K562 (cell line): ENCODE data around the gene PLCL1. TPM values are rescaled to one million over a fixed set of nuclear protein-coding genes. Genes with fewer than 3 reads are reported as not detected.

ENCODE experiments used
- ARID2 ChIP-seq: fragments of 450-650 bp; IDR thresholded peaks from 2 replicates; pipeline ENCODE4 v1.6.1; 2017; ENCODE audit warnings: antibody characterized with exemption, mild to moderate bottlenecking
- CTBP1 ChIP-seq: fragments of 450-650 bp; IDR thresholded peaks from 2 replicates; pipeline ENCODE4 v1.6.1; 2016; ENCODE audit warnings: borderline replicate concordance
- FOSL1 ChIP-seq: fragments of 200-800 bp; sonication (Bioruptor generic); conservative IDR thresholded peaks from 2 replicates; pipeline ENCODE4 v1.6.1; 2016; ENCODE audit warnings: missing genetic modification characterization, missing compliant biosample characterization
- FOXK2 ChIP-seq, 2 experiments: fragments of 450-650 bp; IDR thresholded peaks in 1 of 2; conservative IDR thresholded peaks in 1 of 2; 2 replicates each; pipeline ENCODE4 v1.6.1; 2016; ENCODE audit warnings: low read depth in 2 of 2, mild to moderate bottlenecking in 1 of 2
- FOXM1 ChIP-seq, 2 experiments: fragments of 450-650 bp in 1 of 2; sonication (generic) in 1 of 2; formaldehyde crosslinking in 1 of 2; IDR thresholded peaks; 2 replicates each; pipeline versions ENCODE4 v1.6.1 to v1.9.0; 2017 to 2022; ENCODE audit warnings: low read depth in 2 of 2, mild to moderate bottlenecking in 2 of 2, missing genetic modification reagents in 1 of 2, moderate library complexity in 1 of 2
- GABPA ChIP-seq: fragments of 200-800 bp; sonication (Bioruptor generic); conservative IDR thresholded peaks from 2 replicates; pipeline ENCODE4 v1.6.1; 2016; ENCODE audit warnings: low read depth, missing genetic modification characterization, missing compliant biosample characterization
- GATAD2A ChIP-seq: fragments of 450-650 bp; IDR thresholded peaks from 2 replicates; pipeline ENCODE4 v1.6.1; 2017
- HLTF ChIP-seq: fragments of 450-650 bp; IDR thresholded peaks from 2 replicates; pipeline ENCODE4 v1.6.1; 2016
- KAT2B ChIP-seq: IDR thresholded peaks from one replicate; pipeline ENCODE4 v1.6.1; 2012; ENCODE audit warnings: low read depth, mild to moderate bottlenecking, control low read depth, inconsistent platforms, low read length, moderate library complexity
- NCOA2 ChIP-seq, 2 experiments: fragments of 450-650 bp; IDR thresholded peaks; 2 replicates each; pipeline ENCODE4 v1.6.1; 2018; ENCODE audit warnings: mild to moderate bottlenecking in 2 of 2, moderate library complexity in 1 of 2; ENCODE audit not compliant: partially characterized antibody in 2 of 2
- NFATC3 ChIP-seq: fragments of 450-650 bp; IDR thresholded peaks from 2 replicates; pipeline ENCODE4 v1.6.1; 2017; ENCODE audit warnings: mild to moderate bottlenecking
- NR2C1 ChIP-seq, 2 experiments: fragments of 450-650 bp; IDR thresholded peaks; 2 replicates each; pipeline ENCODE4 v1.6.1; 2017; ENCODE audit warnings: mild to moderate bottlenecking in 2 of 2, antibody characterized with exemption in 1 of 2, inconsistent platforms in 1 of 2, missing compliant biosample characterization in 1 of 2, missing genetic modification characterization in 1 of 2
- SMARCA4 ChIP-seq: fragments of 450-650 bp; IDR thresholded peaks from 2 replicates; pipeline ENCODE4 v1.6.1; 2016
- TCF7 ChIP-seq: sonication (generic); IDR thresholded peaks from 2 replicates; pipeline ENCODE4 v1.6.1; 2016; ENCODE audit warnings: antibody characterized with exemption, borderline replicate concordance
- ZNF282 ChIP-seq: sonication (generic); formaldehyde crosslinking; IDR thresholded peaks from 2 replicates; pipeline ENCODE4 v1.8.1; 2023; ENCODE audit warnings: missing genetic modification reagents
- ZNF76 ChIP-seq: fragments of 250-450 bp; sonication (Bioruptor Pico); IDR thresholded peaks from 2 replicates; pipeline ENCODE4 v1.4.0; 2020; ENCODE audit warnings: mild to moderate bottlenecking, moderate library complexity, borderline replicate concordance
- polyA plus RNA-seq, 8 experiments: library from polyadenylated mRNA; depleted of rRNA in 4 of 8; stranded (reverse) in 5 of 8; unstranded in 3 of 8; fragments of >200 nt; fragmentation: Nextera tagmentation in 2 of 8; fragmentation: Illumina TruSeq in 1 of 8; extraction: Ambion mirVana in 2 of 8; extraction: Trizol in 1 of 8; gene quantifications; 2 replicates each; pipeline versions ENCODE4 v1.2.1 to v1.2.3, GENCODE V29; 2011 to 2014; ENCODE audit warnings: inconsistent platforms in 1 of 8, missing spikeins in 1 of 8
- total RNA-seq, 7 experiments: library from RNA; depleted of rRNA in 6 of 7; stranded (reverse); fragments of >200 nt in 6 of 7; fragmentation: Illumina TruSeq in 2 of 7; extraction: Trizol in 2 of 7; gene quantifications; 2 replicates each; pipeline versions ENCODE4 v1.2.1 to v1.2.3, GENCODE V29; 2011 to 2021; ENCODE audit warnings: low replicate concordance in 1 of 7
- TF ChIP-seq, protein P1 (sequence below): sonication (generic); formaldehyde crosslinking; IDR thresholded peaks from 2 replicates; pipeline ENCODE4 v1.8.1; 2023; ENCODE audit warnings: mild to moderate bottlenecking, missing genetic modification reagents
- TF ChIP-seq, protein P2 (sequence below): sonication (generic); formaldehyde crosslinking; IDR thresholded peaks from 2 replicates; pipeline ENCODE4 v1.8.1; 2022; ENCODE audit warnings: missing genetic modification reagents
- TF ChIP-seq, protein P3 (sequence below), 2 experiments: fragments of 450-650 bp in 1 of 2; sonication (generic) in 1 of 2; formaldehyde crosslinking in 1 of 2; IDR thresholded peaks in 1 of 2; conservative IDR thresholded peaks in 1 of 2; 2 replicates each; pipeline versions ENCODE4 v1.6.1 to v1.8.1; 2016 to 2023; ENCODE audit warnings: mild to moderate bottlenecking in 2 of 2, moderate library complexity in 2 of 2, inconsistent platforms in 1 of 2, missing genetic modification reagents in 1 of 2
- TF ChIP-seq, protein P4 (sequence below): fragments of 450-650 bp; IDR thresholded peaks from 2 replicates; pipeline ENCODE4 v1.6.1; 2018; ENCODE audit not compliant: partially characterized antibody

PLCL1 gene
- total and polyA plus RNA-seq, 9 of the 15 experiments (the other 6 are each of a cell fraction or from before 2014, with no cell fraction given): 2.0 to 17.7 (median 8.6) TPM

DNA sequence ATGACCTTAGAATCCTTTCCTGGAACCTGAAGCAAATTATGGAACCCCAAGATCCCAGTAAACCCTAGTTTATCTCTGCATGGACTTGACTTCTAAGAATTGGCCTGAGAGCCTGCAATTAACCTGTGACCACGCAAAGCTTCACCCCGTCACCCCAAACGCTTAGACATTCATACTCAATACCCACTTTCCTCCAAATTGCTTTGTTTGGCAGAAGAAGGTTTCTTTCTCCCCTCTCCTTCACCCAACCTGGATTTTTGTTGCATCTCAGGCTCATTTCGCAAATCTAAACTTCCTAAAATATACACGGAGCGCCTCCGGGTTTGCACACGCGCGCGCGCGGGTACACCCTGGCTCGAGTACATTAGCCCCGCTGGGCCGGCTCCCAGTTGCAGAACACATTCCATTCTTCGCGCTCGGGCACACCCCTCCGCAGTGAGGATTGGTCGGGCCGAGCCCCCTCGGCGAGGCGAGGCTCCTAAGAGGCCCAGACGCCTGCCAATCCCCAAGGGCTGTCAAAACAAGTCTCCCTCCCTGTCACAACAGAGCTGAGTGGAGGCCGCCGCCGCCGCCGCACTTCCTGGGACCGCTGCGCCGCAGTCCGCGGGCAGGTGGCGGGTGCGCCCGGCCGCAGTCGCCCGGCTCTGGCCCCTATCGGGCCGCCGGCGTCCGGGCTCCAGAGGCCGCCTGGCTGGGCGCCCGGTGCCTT is at the start of gene PLCL1 (continued):
- TF ChIP-seq KAT2B: no peak
- TF ChIP-seq ZNF282: no peak
- no peak for TF ChIP-seq GATAD2A
- TF ChIP-seq, protein P1, sequence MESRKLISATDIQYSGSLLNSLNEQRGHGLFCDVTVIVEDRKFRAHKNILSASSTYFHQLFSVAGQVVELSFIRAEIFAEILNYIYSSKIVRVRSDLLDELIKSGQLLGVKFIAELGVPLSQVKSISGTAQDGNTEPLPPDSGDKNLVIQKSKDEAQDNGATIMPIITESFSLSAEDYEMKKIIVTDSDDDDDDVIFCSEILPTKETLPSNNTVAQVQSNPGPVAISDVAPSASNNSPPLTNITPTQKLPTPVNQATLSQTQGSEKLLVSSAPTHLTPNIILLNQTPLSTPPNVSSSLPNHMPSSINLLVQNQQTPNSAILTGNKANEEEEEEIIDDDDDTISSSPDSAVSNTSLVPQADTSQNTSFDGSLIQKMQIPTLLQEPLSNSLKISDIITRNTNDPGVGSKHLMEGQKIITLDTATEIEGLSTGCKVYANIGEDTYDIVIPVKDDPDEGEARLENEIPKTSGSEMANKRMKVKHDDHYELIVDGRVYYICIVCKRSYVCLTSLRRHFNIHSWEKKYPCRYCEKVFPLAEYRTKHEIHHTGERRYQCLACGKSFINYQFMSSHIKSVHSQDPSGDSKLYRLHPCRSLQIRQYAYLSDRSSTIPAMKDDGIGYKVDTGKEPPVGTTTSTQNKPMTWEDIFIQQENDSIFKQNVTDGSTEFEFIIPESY: no peak
- TF ChIP-seq GABPA: 0 out of 2 replicates have a peak, but pooled peaks have one; percentile 36
- TF ChIP-seq NCOA2 (IDR thresholded peaks at IDR 0.05; ENCODE audit: partially characterized antibody in 2 of 2): no peak
- TF ChIP-seq HLTF: no peak
- TF ChIP-seq, protein P2, sequence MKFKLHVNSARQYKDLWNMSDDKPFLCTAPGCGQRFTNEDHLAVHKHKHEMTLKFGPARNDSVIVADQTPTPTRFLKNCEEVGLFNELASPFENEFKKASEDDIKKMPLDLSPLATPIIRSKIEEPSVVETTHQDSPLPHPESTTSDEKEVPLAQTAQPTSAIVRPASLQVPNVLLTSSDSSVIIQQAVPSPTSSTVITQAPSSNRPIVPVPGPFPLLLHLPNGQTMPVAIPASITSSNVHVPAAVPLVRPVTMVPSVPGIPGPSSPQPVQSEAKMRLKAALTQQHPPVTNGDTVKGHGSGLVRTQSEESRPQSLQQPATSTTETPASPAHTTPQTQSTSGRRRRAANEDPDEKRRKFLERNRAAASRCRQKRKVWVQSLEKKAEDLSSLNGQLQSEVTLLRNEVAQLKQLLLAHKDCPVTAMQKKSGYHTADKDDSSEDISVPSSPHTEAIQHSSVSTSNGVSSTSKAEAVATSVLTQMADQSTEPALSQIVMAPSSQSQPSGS: no peak
- TF ChIP-seq FOXK2 (conservative IDR thresholded peaks at IDR 0.05 in 1 of 2, IDR thresholded peaks at IDR 0.05 in 1 of 2; ENCODE audit: low read depth in 2 of 2): 0 out of 4 replicates have a peak, but pooled peaks have one; percentile 29 to 36
- TF ChIP-seq, protein P3, sequence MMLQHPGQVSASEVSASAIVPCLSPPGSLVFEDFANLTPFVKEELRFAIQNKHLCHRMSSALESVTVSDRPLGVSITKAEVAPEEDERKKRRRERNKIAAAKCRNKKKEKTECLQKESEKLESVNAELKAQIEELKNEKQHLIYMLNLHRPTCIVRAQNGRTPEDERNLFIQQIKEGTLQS (IDR thresholded peaks at IDR 0.05): no peak
- TF ChIP-seq, protein P3 (CRISPR knock-in tag; conservative IDR thresholded peaks at IDR 0.05): no peak
- TF ChIP-seq, protein P4, sequence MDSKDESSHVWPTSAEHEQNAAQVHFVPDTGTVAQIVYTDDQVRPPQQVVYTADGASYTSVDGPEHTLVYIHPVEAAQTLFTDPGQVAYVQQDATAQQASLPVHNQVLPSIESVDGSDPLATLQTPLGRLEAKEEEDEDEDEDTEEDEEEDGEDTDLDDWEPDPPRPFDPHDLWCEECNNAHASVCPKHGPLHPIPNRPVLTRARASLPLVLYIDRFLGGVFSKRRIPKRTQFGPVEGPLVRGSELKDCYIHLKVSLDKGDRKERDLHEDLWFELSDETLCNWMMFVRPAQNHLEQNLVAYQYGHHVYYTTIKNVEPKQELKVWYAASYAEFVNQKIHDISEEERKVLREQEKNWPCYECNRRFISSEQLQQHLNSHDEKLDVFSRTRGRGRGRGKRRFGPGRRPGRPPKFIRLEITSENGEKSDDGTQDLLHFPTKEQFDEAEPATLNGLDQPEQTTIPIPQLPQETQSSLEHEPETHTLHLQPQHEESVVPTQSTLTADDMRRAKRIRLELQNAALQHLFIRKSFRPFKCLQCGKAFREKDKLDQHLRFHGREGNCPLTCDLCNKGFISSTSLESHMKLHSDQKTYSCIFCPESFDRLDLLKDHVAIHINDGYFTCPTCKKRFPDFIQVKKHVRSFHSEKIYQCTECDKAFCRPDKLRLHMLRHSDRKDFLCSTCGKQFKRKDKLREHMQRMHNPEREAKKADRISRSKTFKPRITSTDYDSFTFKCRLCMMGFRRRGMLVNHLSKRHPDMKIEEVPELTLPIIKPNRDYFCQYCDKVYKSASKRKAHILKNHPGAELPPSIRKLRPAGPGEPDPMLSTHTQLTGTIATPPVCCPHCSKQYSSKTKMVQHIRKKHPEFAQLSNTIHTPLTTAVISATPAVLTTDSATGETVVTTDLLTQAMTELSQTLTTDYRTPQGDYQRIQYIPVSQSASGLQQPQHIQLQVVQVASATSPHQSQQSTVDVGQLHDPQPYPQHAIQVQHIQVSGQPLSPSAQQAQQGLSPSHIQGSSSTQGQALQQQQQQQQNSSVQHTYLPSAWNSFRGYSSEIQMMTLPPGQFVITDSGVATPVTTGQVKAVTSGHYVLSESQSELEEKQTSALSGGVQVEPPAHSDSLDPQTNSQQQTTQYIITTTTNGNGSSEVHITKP: peak; percentile 46
- TF ChIP-seq ARID2: peak; percentile 93
- no peak for TF ChIP-seq FOXM1 (IDR thresholded peaks at IDR 0.05; ENCODE audit: low read depth)
- no peak for TF ChIP-seq FOXM1 (CRISPR knock-in tag; IDR thresholded peaks at IDR 0.05; ENCODE audit: low read depth)
- no peak for TF ChIP-seq FOSL1 (tag)
- no peak for TF ChIP-seq NR2C1 (IDR thresholded peaks at IDR 0.05)
- no peak for TF ChIP-seq NR2C1 (tag; IDR thresholded peaks at IDR 0.05)
- 0 out of 2 replicates have a peak, but pooled peaks have one; percentile 21 for TF ChIP-seq SMARCA4
- TF ChIP-seq CTBP1: no peak
- no peak for TF ChIP-seq TCF7
- TF ChIP-seq NFATC3: no peak
- no peak for TF ChIP-seq ZNF76
